ENCODE results near the gene CBLL1. TPM values are rescaled to one million over a fixed set of nuclear protein-coding genes. Genes with fewer than 3 reads are reported as not detected.

CBLL1 gene
- total and polyA plus RNA-seq, 2 of the 4 experiments (the other 2 are of a cell fraction), result 15.6 to 19.0 TPM

DNA sequence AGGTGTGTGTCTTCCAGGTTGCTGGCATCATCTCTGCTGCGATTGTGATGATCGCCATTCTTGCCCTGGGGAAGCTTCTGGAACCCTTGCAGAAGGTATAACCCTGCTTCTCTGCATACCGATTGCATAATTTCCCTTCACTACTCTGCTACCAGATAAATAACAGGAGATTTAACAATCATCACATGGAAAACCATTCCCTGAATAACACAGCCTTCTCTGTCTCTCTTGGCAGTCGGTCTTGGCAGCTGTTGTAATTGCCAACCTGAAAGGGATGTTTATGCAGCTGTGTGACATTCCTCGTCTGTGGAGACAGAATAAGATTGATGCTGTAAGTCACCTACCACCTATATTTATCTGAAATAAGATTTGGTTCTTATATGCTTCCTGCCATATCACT lies 49.6 kb upstream of the CBLL1 start:
- Histone ChIP-seq H3K4me3 (ENCODE audit: insufficient read depth, low read depth, low read length) (no peak overlapping the region), H2BK120ac (ENCODE audit: low read depth, low read length) (peak overlapping the region; percentile 10; the same call in 1 of the 2 replicates), H3K23ac (ENCODE audit: low read depth, low read length) (no peak overlapping the region), H2BK5ac (ENCODE audit: low read depth, low read length, poor library complexity, severe bottlenecking) (no peak overlapping the region), H2BK15ac (ENCODE audit: low read depth, low read length) (no peak overlapping the region), H3K9me1 (ENCODE audit: insufficient read depth, low read length) (peaks cover 10% of the 10 kb centered on the region; the same call in 1 of the 2 replicates), H2AK9ac (replicated peaks; ENCODE audit: low read depth, low read length, poor library complexity) (no peak overlapping the region), H3K9ac (ENCODE audit: low read depth, low read length) (no peak overlapping the region), H3K56ac (ENCODE audit: extremely low read depth, insufficient read depth, low read length) (no peak overlapping the region), H3K14ac (replicated peaks; ENCODE audit: low read depth, low read length) (no peak overlapping the region), H2AFZ (replicated peaks; ENCODE audit: low read length, poor library complexity) (no peak overlapping the region), H3K18ac (ENCODE audit: low read depth, low read length) (no peak overlapping the region), H4K5ac (ENCODE audit: low read depth, low read length) (no peak overlapping the region), H4K91ac (ENCODE audit: insufficient read depth, low read depth, low read length) (no peak overlapping the region), H3K27me3 (ENCODE audit: control insufficient read depth, insufficient read depth, low read length) (no peaks in the 10 kb centered on the region), H3K79me1 (ENCODE audit: low read depth in 1 of 2, low read length in 2 of 2) (no peaks in the 10 kb centered on the region), H4K8ac (ENCODE audit: low read depth in 2 of 2, low read length in 2 of 2) (no peak overlapping the region), H3K9me3 (ENCODE audit: control insufficient read depth, insufficient read depth, low read length) (no peaks in the 10 kb centered on the region), H2AK5ac (ENCODE audit: low read depth, low read length) (0 out of 2 replicates have a peak overlapping the region, but pooled peaks have one; percentile 6), H4K20me1 (ENCODE audit: insufficient read depth, low read length) (no peaks in the 10 kb centered on the region), H3K4me2 (ENCODE audit: low read depth, low read length) (no peak overlapping the region), H3K36me3 (ENCODE audit: control insufficient read depth, insufficient read depth, low read length) (no peaks in the 10 kb centered on the region), H3K4ac (ENCODE audit: low read depth, low read length) (no peak overlapping the region), H3K4me1 (ENCODE audit: control insufficient read depth, insufficient read depth, low read length) (peaks cover 17% of the 10 kb centered on the region), H2BK20ac (ENCODE audit: low read depth, low read length) (no peak overlapping the region), H3K27ac (ENCODE audit: insufficient read depth, low read length) (no peak overlapping the region)
- in situ Hi-C loops (cut with MboI; ENCODE audit: low sequenced_read_pairs) (no loop called here), intact Hi-C loops (cut with micrococcal nuclease) (no loop called here), dilution Hi-C loops (cut with HindIII; ENCODE audit: low sequenced_read_pairs, unreplicated experiment) (no loop called here)
- CTCF ChIA-PET, result interaction anchor here (0.7 kb wide), 1 partner anchor 11 kb away, joined by 3 read pairs; no protein-coding TSS in a partner anchor
- DNase-seq (peak; percentile 22), ATAC-seq (ENCODE audit: low read depth) (no peak; the same call in 1 of the 2 replicates)
- POLR2A ChIA-PET (ENCODE audit: unreplicated experiment), result no interaction called here
- no TSS peak for BruUV-seq (replicated peaks)
- WGBS, 2 experiments (ENCODE audit: extremely low coverage in 2 of 2, insufficient read length in 1 of 2), result no CpG with 5 or more reads among the region's 5 CpGs
- TF ChIP-seq CEBPB (IDR thresholded peaks at IDR 0.05; ENCODE audit: low read depth, low read length) (peak; percentile 30; the same call in 1 of the 2 replicates), SMC3 (IDR thresholded peaks at IDR 0.05; ENCODE audit: low read depth, low read length) (no peak)

Measured in IMR-90 (cell line).